CD14-positive monocyte (primary cell): ENCODE results near the gene TNFSF13B. TPM values are rescaled to one million over a fixed set of nuclear protein-coding genes. Genes with fewer than 3 reads are reported as not detected.
A peak's percentile ranks its signal among the peaks of the same experiment; 100 is the strongest.

Experiments
- DNase-seq, 3 donors: peaks; one replicate each; pipeline ENCODE4 v3.0.0-alpha.2; 2011 to 2022
- H2AFZ ChIP-seq: 2 replicates; pipeline ENCODE4 v1.6.0; 2012; ENCODE audit warnings: mild to moderate bottlenecking, low read depth, low read length, inconsistent platforms; ENCODE audit not compliant: insufficient read depth, poor library complexity, severe bottlenecking
- H3K27ac ChIP-seq, 2 donors: 1 replicate in 1 of 2; 2 replicates in 1 of 2; pipeline ENCODE4 v1.5.1; 2012 to 2013; ENCODE audit warnings: low read length in 2 of 2, control low read depth in 1 of 2, inconsistent platforms in 1 of 2, low read depth in 1 of 2, mild to moderate bottlenecking in 1 of 2
- H3K27me3 ChIP-seq, 2 donors: one replicate each; pipeline versions ENCODE4 v1.6.0 to v1.6.1; 2011 to 2013; ENCODE audit warnings: low read length in 2 of 2; ENCODE audit not compliant: control insufficient read depth in 2 of 2, insufficient read depth in 2 of 2
- H3K36me3 ChIP-seq, 2 donors: replicated peaks in 1 of 2; 1 replicate in 1 of 2; 2 replicates in 1 of 2; pipeline versions ENCODE4 v1.5.1 to v1.6.1; 2012 to 2013; ENCODE audit warnings: low read length in 2 of 2, control low read depth in 1 of 2, inconsistent platforms in 1 of 2, mild to moderate bottlenecking in 1 of 2; ENCODE audit not compliant: insufficient read depth in 2 of 2, control insufficient read depth in 1 of 2
- H3K4me1 ChIP-seq, 2 donors: 1 replicate in 1 of 2; 2 replicates in 1 of 2; pipeline versions ENCODE4 v1.5.1 to v1.6.1; 2012 to 2013; ENCODE audit warnings: low read length in 2 of 2, control low read depth in 1 of 2, inconsistent platforms in 1 of 2, mild to moderate bottlenecking in 1 of 2, moderate library complexity in 1 of 2; ENCODE audit not compliant: insufficient read depth in 2 of 2, control insufficient read depth in 1 of 2
- H3K4me2 ChIP-seq: replicated peaks from 2 replicates; pipeline ENCODE3; 2012; ENCODE audit warnings: low read length, moderate library complexity, mild to moderate bottlenecking; ENCODE audit not compliant: poor library complexity, severe bottlenecking; ENCODE audit errors: extremely low read depth
- H3K4me3 ChIP-seq, 3 experiments: fragments of 200-600 bp in 1 of 3; sonication (generic) in 1 of 3; replicated peaks in 1 of 3; 1 replicate in 2 of 3; 2 replicates in 1 of 3; pipeline ENCODE4 v1.5.1; 2011 to 2013; ENCODE audit warnings: low read length in 3 of 3, mild to moderate bottlenecking in 3 of 3, control low read depth in 2 of 3, low read depth in 2 of 3, inconsistent platforms in 1 of 3, moderate library complexity in 1 of 3
- H3K79me2 ChIP-seq: 2 replicates; pipeline ENCODE4 v1.6.0; 2012; ENCODE audit warnings: mild to moderate bottlenecking, control low read depth, inconsistent platforms, low read length, moderate library complexity; ENCODE audit not compliant: insufficient read depth
- H3K9ac ChIP-seq: 2 replicates; pipeline ENCODE4 v1.6.0; 2017; ENCODE audit warnings: low read length, mild to moderate bottlenecking; ENCODE audit not compliant: insufficient read depth, poor library complexity, severe bottlenecking
- H3K9me3 ChIP-seq, 2 donors: replicated peaks in 1 of 2; 1 replicate in 1 of 2; 2 replicates in 1 of 2; pipeline versions ENCODE4 v1.5.1 to v1.6.1; 2012 to 2013; ENCODE audit warnings: low read length in 2 of 2, control low read depth in 1 of 2; ENCODE audit not compliant: control insufficient read depth in 1 of 2, insufficient read depth in 1 of 2
- H4K20me1 ChIP-seq: 2 replicates; pipeline ENCODE4 v1.6.0; 2012; ENCODE audit warnings: mild to moderate bottlenecking, low read length, control low read depth, moderate library complexity; ENCODE audit not compliant: insufficient read depth
- H3K27ac Mint-ChIP-seq, 7 donors: one replicate each; pipeline ENCODE4 v1.8.0; 2020; ENCODE audit warnings: mild to moderate bottlenecking in 7 of 7, mixed read lengths in 7 of 7, moderate library complexity in 6 of 7, inconsistent platforms in 2 of 7
- H3K27me3 Mint-ChIP-seq, 3 donors: one replicate each; pipeline ENCODE4 v1.8.0; 2021 to 2022; ENCODE audit warnings: low read depth in 3 of 3, mild to moderate bottlenecking in 3 of 3, mixed read lengths in 3 of 3, moderate library complexity in 3 of 3, inconsistent platforms in 1 of 3
- H3K36me3 Mint-ChIP-seq, 2 donors: one replicate each; pipeline ENCODE4 v1.8.0; 2020; ENCODE audit warnings: mixed read lengths in 2 of 2, inconsistent platforms in 1 of 2, mild to moderate bottlenecking in 1 of 2
- H3K4me1 Mint-ChIP-seq: one replicate; pipeline ENCODE4 v1.8.0; 2020; ENCODE audit warnings: mild to moderate bottlenecking, mixed read lengths
- H3K4me3 Mint-ChIP-seq, 2 donors: one replicate each; pipeline ENCODE4 v1.8.0; 2020; ENCODE audit warnings: mild to moderate bottlenecking in 2 of 2, mixed read lengths in 2 of 2, moderate library complexity in 1 of 2
- H3K9me3 Mint-ChIP-seq, 7 donors: one replicate each; pipeline ENCODE4 v1.8.0; 2020 to 2022; ENCODE audit warnings: mixed read lengths in 7 of 7, mild to moderate bottlenecking in 6 of 7, moderate library complexity in 6 of 7, inconsistent platforms in 2 of 7
- WGBS: methylation state at CpG from one replicate; pipeline ENCODE4 v1.1.5; 2013; ENCODE audit warnings: missing lambda C conversion rate; ENCODE audit not compliant: insufficient coverage; 5-methylcytosine and 5-hydroxymethylcytosine counted together
- intact Hi-C, 2 donors: fragments of 100-400 bp; cut with micrococcal nuclease; formaldehyde crosslinking; loops; one replicate each; pipeline versions ENCODE4 v1.15.0 to v1.15.1; 2023
- polyA plus RNA-seq, 3 donors: library from polyadenylated mRNA; depleted of rRNA in 1 of 3; unstranded in 2 of 3; stranded (reverse) in 1 of 3; fragments of 300-500 nt in 2 of 3; fragments of >200 nt in 1 of 3; fragmentation: Illumina TruSeq in 2 of 3; gene quantifications; 1 replicate in 2 of 3; 2 replicates in 1 of 3; pipeline ENCODE4 v1.2.3, GENCODE V29; 2012 to 2021
- TF ChIP-seq, protein P1 (sequence below): fragments of 200-600 bp; IDR thresholded peaks from one replicate; pipeline ENCODE4 v1.8.0; 2022; ENCODE audit warnings: antibody characterized with exemption, mild to moderate bottlenecking

The TNFSF13B gene
- polyA plus RNA-seq, 3 donors = 117 to 587 (median 558) TPM

DNA sequence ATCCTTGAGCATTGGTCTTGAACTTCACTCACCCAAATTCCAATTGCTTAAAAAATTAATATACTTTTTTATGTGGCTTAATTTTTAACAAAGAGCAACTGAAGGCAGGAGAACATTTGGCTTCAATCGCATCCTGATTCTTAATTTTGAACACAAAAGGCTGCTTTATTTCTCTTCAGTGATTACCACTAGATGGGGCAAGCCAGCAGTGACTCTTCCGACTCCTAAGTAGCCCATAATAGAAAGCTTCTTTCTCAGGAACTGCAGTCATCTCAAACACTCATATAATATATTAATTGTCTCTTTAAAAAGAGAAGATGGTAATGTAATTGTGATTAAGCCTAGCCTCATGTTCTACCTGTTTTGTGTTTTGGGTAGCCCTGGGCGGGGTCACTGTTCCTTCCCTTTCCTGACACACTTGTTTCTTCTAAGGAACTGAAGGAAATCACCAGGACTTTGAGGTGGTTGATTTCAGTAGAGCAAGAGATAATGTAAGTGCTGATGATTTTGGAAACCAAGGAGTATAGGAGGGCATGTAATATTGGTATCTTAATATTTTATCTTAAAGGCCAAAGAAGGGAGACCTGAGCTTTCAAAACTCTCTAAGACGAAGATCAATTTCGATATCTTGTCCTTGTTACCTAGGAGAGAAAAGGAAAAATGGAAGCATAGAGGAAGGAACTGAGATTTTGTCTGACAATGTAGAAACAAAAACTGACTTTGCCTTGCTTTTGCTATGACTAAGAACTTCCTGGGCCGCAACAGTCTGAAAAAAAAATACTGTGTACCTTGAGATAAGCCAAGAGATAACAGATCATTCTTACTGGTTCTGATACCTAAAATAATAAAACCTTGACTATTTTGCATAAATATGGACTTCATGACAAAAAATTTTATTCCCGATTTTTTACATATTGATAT lies 73.1 kb downstream of the TNFSF13B start:
- H3K27me3 Mint-ChIP-seq = peaks cover 0 to 1% (median 0%) of the 10 kb centered on the region in 3 donors
- 47% methylated on average over 2 of the region's 7 CpGs for WGBS

DNA sequence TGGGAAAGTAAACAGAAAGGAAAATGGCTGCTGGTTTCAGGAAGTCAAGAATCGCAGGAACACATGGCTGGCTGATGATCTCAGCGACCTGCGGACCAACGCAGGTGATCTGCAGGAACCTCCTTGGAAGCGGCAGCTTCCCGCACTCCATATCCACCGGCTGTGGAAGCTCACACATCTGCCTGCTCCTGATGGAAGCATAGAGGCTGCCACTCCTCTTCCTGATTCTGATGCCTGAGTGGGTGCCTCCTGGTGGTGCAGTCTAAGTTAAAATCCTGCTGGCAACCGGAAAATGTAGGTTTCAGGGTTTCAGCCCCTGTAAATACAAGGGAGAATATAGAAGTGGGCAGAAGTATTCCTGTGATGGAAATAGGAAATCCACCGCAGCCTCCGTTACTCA lies 75.5 kb downstream of the TNFSF13B start:
- Mint-ChIP-seq H3K36me3 (no peaks in the 10 kb centered on the region), H3K9me3 (peaks cover 0 to 2% (median 0%) of the 10 kb centered on the region in 7 donors), H3K27ac (peak overlapping the region in 2 of 7 donors; percentile 9 to 38), H3K4me3 (no peak overlapping the region), H3K27me3 (peaks cover 0 to 1% (median 0%) of the 10 kb centered on the region in 3 donors), H3K4me1 (peaks cover 19% of the 10 kb centered on the region)
- intact Hi-C loops = no loop called here
- Histone ChIP-seq H3K4me1 (peaks cover 13 to 21% of the 10 kb centered on the region in 2 donors), H3K4me3 (no peak overlapping the region), H3K36me3 (no peaks in the 10 kb centered on the region), H3K27me3 (no peaks in the 10 kb centered on the region), H3K9me3 (no peaks in the 10 kb centered on the region), H3K4me2 (no peak overlapping the region), H4K20me1 (no peaks in the 10 kb centered on the region), H2AFZ (no peak overlapping the region), H3K27ac (no peak overlapping the region), H3K9ac (no peak overlapping the region), H3K79me2 (no peaks in the 10 kb centered on the region)
- WGBS = 89% methylated on average over 7 of the region's 10 CpGs
- no peak for DNase-seq
- TF ChIP-seq, protein P1, sequence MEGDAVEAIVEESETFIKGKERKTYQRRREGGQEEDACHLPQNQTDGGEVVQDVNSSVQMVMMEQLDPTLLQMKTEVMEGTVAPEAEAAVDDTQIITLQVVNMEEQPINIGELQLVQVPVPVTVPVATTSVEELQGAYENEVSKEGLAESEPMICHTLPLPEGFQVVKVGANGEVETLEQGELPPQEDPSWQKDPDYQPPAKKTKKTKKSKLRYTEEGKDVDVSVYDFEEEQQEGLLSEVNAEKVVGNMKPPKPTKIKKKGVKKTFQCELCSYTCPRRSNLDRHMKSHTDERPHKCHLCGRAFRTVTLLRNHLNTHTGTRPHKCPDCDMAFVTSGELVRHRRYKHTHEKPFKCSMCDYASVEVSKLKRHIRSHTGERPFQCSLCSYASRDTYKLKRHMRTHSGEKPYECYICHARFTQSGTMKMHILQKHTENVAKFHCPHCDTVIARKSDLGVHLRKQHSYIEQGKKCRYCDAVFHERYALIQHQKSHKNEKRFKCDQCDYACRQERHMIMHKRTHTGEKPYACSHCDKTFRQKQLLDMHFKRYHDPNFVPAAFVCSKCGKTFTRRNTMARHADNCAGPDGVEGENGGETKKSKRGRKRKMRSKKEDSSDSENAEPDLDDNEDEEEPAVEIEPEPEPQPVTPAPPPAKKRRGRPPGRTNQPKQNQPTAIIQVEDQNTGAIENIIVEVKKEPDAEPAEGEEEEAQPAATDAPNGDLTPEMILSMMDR = no peak

More for the DNA sequence above, 73.1 kb downstream of the TNFSF13B start:
- TF ChIP-seq, protein P1 = peak; percentile 49
- H3K4me3 ChIP-seq = peak overlapping the region in 2 of 3 experiments; percentile 9 to 28
- peaks cover 13 to 21% of the 10 kb centered on the region in 2 donors for H3K4me1 ChIP-seq
- Mint-ChIP-seq H3K9me3 (peaks cover 0 to 2% (median 0%) of the 10 kb centered on the region in 7 donors), H3K4me1 (peaks cover 18% of the 10 kb centered on the region), H3K27ac (peak overlapping the region; percentile 25 to 90 (median 79)), H3K36me3 (no peaks in the 10 kb centered on the region), H3K4me3 (peak overlapping the region in 1 of 2 donors; percentile 74)
- H3K9ac ChIP-seq = no peak overlapping the region
- H2AFZ ChIP-seq = no peak overlapping the region
- H3K27me3 ChIP-seq = no peaks in the 10 kb centered on the region
- peak overlapping the region in 1 of 2 donors; percentile 39 for H3K27ac ChIP-seq
- H3K36me3 ChIP-seq = no peaks in the 10 kb centered on the region
- no peaks in the 10 kb centered on the region for H4K20me1 ChIP-seq
- intact Hi-C loops = no loop called here
- H3K4me2 ChIP-seq = peak overlapping the region; percentile 0
- peak; percentile 19 to 51 (median 28) for DNase-seq
- no peaks in the 10 kb centered on the region for H3K9me3 ChIP-seq
- no peaks in the 10 kb centered on the region for H3K79me2 ChIP-seq
